Fibroblast of mammary gland (primary cell): ENCODE results near the gene TBC1D10A.

Experiments
- DNase-seq: peaks from one replicate; pipeline ENCODE4 v3.0.0-alpha.2; 2010; ENCODE audit warnings: low read depth
- H3K4me3 ChIP-seq: 2 replicates; pipeline ENCODE4 v1.5.1; 2011; ENCODE audit warnings: low read depth, mild to moderate bottlenecking, low read length, moderate library complexity; ENCODE audit not compliant: control insufficient read depth
- CTCF ChIP-seq: conservative IDR thresholded peaks from 2 replicates; pipeline ENCODE4 v1.5.1; 2011; ENCODE audit warnings: low read depth, low read length, inconsistent platforms; ENCODE audit not compliant: control insufficient read depth, insufficient read depth

TBC1D10A gene

GRCh38 chr22:30328466-30329049 lies 1.8 kb upstream of the TBC1D10A start:
- H3K4me3 ChIP-seq: no peak overlapping the region
- no peak for DNase-seq
- TF ChIP-seq CTCF: no peak

GRCh38 chr22:30327864-30328345 lies 1.2 kb upstream of the TBC1D10A start:
- TF ChIP-seq CTCF: no peak
- no peak overlapping the region for H3K4me3 ChIP-seq
- no peak for DNase-seq

- TF ChIP-seq CTCF: no peak
- H3K4me3 ChIP-seq: peak overlapping the region; percentile 71
- no peak for DNase-seq
These were observed 461 bp downstream of the TBC1D10A start for GRCh38 chr22:30326255-30326705.

GRCh38 chr22:30325724-30326254 lies 952 bp downstream of the TBC1D10A start:
- TF ChIP-seq CTCF: no peak
- no peak for DNase-seq
- peak overlapping the region; percentile 71 for H3K4me3 ChIP-seq

- H3K4me3 ChIP-seq: peak overlapping the region; percentile 71
- peak; percentile 92 for DNase-seq
- TF ChIP-seq CTCF: no peak
These were observed 1.5 kb downstream of the TBC1D10A start for GRCh38 chr22:30325065-30325720.

GRCh38 chr22:30324014-30324730 lies 2.6 kb downstream of the TBC1D10A start:
- no peak overlapping the region for H3K4me3 ChIP-seq
- peak; percentile 37 for DNase-seq

More at GRCh38 chr22:30324014-30324730, 2.6 kb downstream of the TBC1D10A start:
- TF ChIP-seq CTCF: no peak
